K562 (cell line): Measurements from ENCODE around the gene KRTAP10-6. TPM values are rescaled to one million over a fixed set of nuclear protein-coding genes. Genes with fewer than 3 reads are reported as not detected.
A peak's percentile ranks its signal among the peaks of the same experiment; 100 is the strongest.

Experiments
- BCOR ChIP-seq: fragments of 450-650 bp; IDR thresholded peaks from 2 replicates; pipeline ENCODE4 v1.6.1; 2016
- CBFA2T2 ChIP-seq: fragments of 450-650 bp; conservative IDR thresholded peaks from 2 replicates; pipeline ENCODE4 v1.6.1; 2017; ENCODE audit warnings: mild to moderate bottlenecking
- CBX3 ChIP-seq, 2 experiments: IDR thresholded peaks; 1 replicate in 1 of 2; 2 replicates in 1 of 2; pipeline ENCODE4 v1.6.1; 2012; ENCODE audit warnings: inconsistent platforms in 2 of 2, low read length in 2 of 2, borderline replicate concordance in 1 of 2, control low read depth in 1 of 2
- CEBPB ChIP-seq: fragments of 450-650 bp; IDR thresholded peaks from 2 replicates; pipeline ENCODE4 v1.6.1; 2016; ENCODE audit warnings: missing genetic modification characterization, missing compliant biosample characterization
- DIDO1 ChIP-seq: fragments of 450-650 bp; IDR thresholded peaks from 2 replicates; pipeline ENCODE4 v1.6.1; 2016; ENCODE audit warnings: low read depth, missing biosample characterization, missing genetic modification characterization
- EGR1 ChIP-seq: fragments of 450-650 bp; conservative IDR thresholded peaks from 2 replicates; pipeline ENCODE4 v1.6.1; 2017; ENCODE audit warnings: mild to moderate bottlenecking
- EHMT2 ChIP-seq: fragments of 450-650 bp; IDR thresholded peaks from 2 replicates; pipeline ENCODE4 v1.6.1; 2018; ENCODE audit warnings: antibody characterized with exemption
- GABPB1 ChIP-seq: sonication (generic); formaldehyde crosslinking; IDR thresholded peaks from 2 replicates; pipeline ENCODE4 v1.8.0; 2022; ENCODE audit warnings: mild to moderate bottlenecking, missing genetic modification reagents
- JUN ChIP-seq, 2 experiments: sonication (generic) in 1 of 2; formaldehyde crosslinking in 1 of 2; IDR thresholded peaks; 2 replicates each; pipeline versions ENCODE4 v1.6.1 to v1.8.0; 2012 to 2022; ENCODE audit warnings: borderline replicate concordance in 2 of 2, mild to moderate bottlenecking in 2 of 2, improper control_type of control experiment in 1 of 2, low read depth in 1 of 2, low read length in 1 of 2, missing genetic modification reagents in 1 of 2
- KDM1A ChIP-seq, 2 experiments: fragments of 450-650 bp; IDR thresholded peaks; 2 replicates each; pipeline ENCODE4 v1.6.1; 2016; ENCODE audit warnings: mild to moderate bottlenecking in 2 of 2
- KLF1 ChIP-seq: fragments of 450-650 bp; IDR thresholded peaks from 2 replicates; pipeline ENCODE4 v1.6.1; 2016; ENCODE audit warnings: missing genetic modification characterization, missing compliant biosample characterization
- KLF16 ChIP-seq: IDR thresholded peaks from 2 replicates; pipeline ENCODE4 v1.6.1; 2016; ENCODE audit warnings: antibody characterized with exemption
- NFIC ChIP-seq: fragments of 450-650 bp; IDR thresholded peaks from 2 replicates; pipeline ENCODE4 v1.6.1; 2017; ENCODE audit warnings: mild to moderate bottlenecking, inconsistent platforms
- NR0B1 ChIP-seq: fragments of 450-650 bp; IDR thresholded peaks from one replicate; pipeline ENCODE4 v1.6.1; 2018; ENCODE audit warnings: mild to moderate bottlenecking, moderate library complexity; ENCODE audit not compliant: partially characterized antibody
- NRF1 ChIP-seq, 2 experiments: fragments of 450-650 bp; IDR thresholded peaks in 1 of 2; conservative IDR thresholded peaks in 1 of 2; 2 replicates each; pipeline ENCODE4 v1.6.1; 2014; ENCODE audit warnings: mild to moderate bottlenecking in 2 of 2
- PHB ChIP-seq: fragments of 250-450 bp; sonication (Bioruptor Pico); IDR thresholded peaks from 2 replicates; pipeline ENCODE4 v1.5.0; 2021
- PML ChIP-seq: IDR thresholded peaks from 2 replicates; pipeline ENCODE4 v1.6.1; 2012; ENCODE audit warnings: low read length, inconsistent platforms
- POLR2AphosphoS5 ChIP-seq: IDR thresholded peaks from 2 replicates; pipeline ENCODE4 v1.6.1; 2011; ENCODE audit warnings: mild to moderate bottlenecking, low read depth, low read length, moderate library complexity; ENCODE audit not compliant: control insufficient read depth, insufficient read depth
- PRPF4 ChIP-seq: fragments of 200-400 bp; formaldehyde crosslinking; IDR thresholded peaks from one replicate; pipeline ENCODE4 v1.6.1; 2017; ENCODE audit warnings: low read length, low read depth, mild to moderate bottlenecking; ENCODE audit not compliant: insufficient read depth, poor library complexity, severe bottlenecking
- RCOR1 ChIP-seq, 2 experiments: IDR thresholded peaks; 2 replicates each; pipeline ENCODE4 v1.6.1; 2012; ENCODE audit warnings: low read depth in 2 of 2, low read length in 2 of 2, borderline replicate concordance in 1 of 2, improper control_type of control experiment in 1 of 2
- SMAD4 ChIP-seq: fragments of 250-450 bp; sonication (Bioruptor Pico); conservative IDR thresholded peaks from 2 replicates; pipeline ENCODE4 v1.8.0; 2021; ENCODE audit warnings: inconsistent platforms, mild to moderate bottlenecking, moderate library complexity
- ZEB2 ChIP-seq: fragments of 450-650 bp; IDR thresholded peaks from 2 replicates; pipeline ENCODE4 v1.6.1; 2016
- ZMIZ1 ChIP-seq, 2 experiments: fragments of 150-350 bp in 1 of 2; IDR thresholded peaks; 2 replicates each; pipeline ENCODE4 v1.6.1; 2012 to 2016; ENCODE audit warnings: low read depth in 2 of 2, low read length in 2 of 2, mild to moderate bottlenecking in 1 of 2, moderate library complexity in 1 of 2
- ZNF24 ChIP-seq: fragments of 450-650 bp; IDR thresholded peaks from 2 replicates; pipeline ENCODE4 v1.6.1; 2016
- ZNF311 ChIP-seq: fragments of 250-450 bp; sonication (Bioruptor Pico); IDR thresholded peaks from 2 replicates; pipeline ENCODE4 v1.4.0; 2020; ENCODE audit warnings: mild to moderate bottlenecking, moderate library complexity
- polyA plus RNA-seq, 8 experiments: library from polyadenylated mRNA; depleted of rRNA in 4 of 8; stranded (reverse) in 5 of 8; unstranded in 3 of 8; fragments of >200 nt; fragmentation: Nextera tagmentation in 2 of 8; fragmentation: Illumina TruSeq in 1 of 8; extraction: Ambion mirVana in 2 of 8; extraction: Trizol in 1 of 8; gene quantifications; 2 replicates each; pipeline versions ENCODE4 v1.2.1 to v1.2.3, GENCODE V29; 2011 to 2014; ENCODE audit warnings: inconsistent platforms in 1 of 8, missing spikeins in 1 of 8
- total RNA-seq, 7 experiments: library from RNA; depleted of rRNA in 6 of 7; stranded (reverse); fragments of >200 nt in 6 of 7; fragmentation: Illumina TruSeq in 2 of 7; extraction: Trizol in 2 of 7; gene quantifications; 2 replicates each; pipeline versions ENCODE4 v1.2.1 to v1.2.3, GENCODE V29; 2011 to 2021; ENCODE audit warnings: low replicate concordance in 1 of 7

Gene KRTAP10-6
- total and polyA plus RNA-seq, 9 of the 15 experiments (the other 6 are each of a cell fraction or from before 2014, with no cell fraction given), result not detected

DNA sequence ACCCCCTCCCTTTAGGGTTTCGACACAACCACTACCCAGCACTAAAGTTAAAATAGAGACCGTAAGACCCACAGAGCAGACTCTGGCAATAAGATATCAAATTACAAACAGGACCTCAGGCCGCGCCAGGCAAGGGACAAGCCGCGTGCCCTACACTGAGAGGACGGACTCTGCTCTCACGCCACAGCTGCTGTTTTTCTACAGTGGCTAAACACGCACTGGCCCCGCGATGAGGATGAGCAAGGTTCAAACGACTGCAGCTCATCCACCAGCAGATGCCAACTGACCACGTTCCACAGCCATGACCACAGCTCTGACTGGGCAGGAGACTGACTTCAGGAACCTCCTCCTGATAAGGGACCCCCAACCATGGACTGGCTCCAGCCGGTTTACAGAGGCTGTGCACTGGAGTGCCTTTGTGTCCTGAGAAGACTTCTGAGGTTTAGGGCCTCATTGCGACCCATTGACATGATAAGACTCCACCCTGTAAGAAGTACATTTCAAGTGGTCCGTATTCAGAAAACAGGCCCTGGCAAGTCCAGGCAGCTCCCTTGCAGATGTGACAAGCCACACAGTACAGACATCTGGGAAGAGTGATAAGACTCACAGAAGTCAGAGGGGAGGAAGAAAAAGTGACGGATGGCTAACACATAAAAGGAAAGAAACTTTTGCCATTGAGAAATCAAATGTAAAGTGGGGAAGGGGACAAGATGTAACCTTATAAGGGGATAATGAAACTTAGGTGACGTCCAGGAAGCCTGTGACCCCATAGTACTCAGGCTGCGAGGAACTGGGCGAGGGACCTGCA is 1.5 kb upstream of the KRTAP10-6 start (continued):
- TF ChIP-seq ZEB2, result peak; percentile 45; the same call in 1 of the 2 replicates
- no peak for TF ChIP-seq NR0B1
- peak; percentile 83 for TF ChIP-seq EHMT2
- peak; percentile 63 for TF ChIP-seq POLR2AphosphoS5
- no peak for TF ChIP-seq PRPF4
- peak; percentile 72 to 84 for TF ChIP-seq KDM1A (IDR thresholded peaks at IDR 0.05)
- TF ChIP-seq CBX3 (IDR thresholded peaks at IDR 0.05; ENCODE audit: borderline replicate concordance in 1 of 2, low read length in 2 of 2), result 0 out of 3 replicates have a peak, but pooled peaks of 1 of the 2 experiments have one; percentile 41
- peak; percentile 74; the same call in 1 of the 2 replicates for TF ChIP-seq PML
- peak; percentile 83 for TF ChIP-seq NFIC
- no peak for TF ChIP-seq GABPB1
- peak; percentile 60; the same call in 1 of the 2 replicates for TF ChIP-seq DIDO1 (tag)
- 0 out of 2 replicates have a peak, but pooled peaks have one; percentile 34 for TF ChIP-seq ZNF24
- TF ChIP-seq EGR1, result no peak
- TF ChIP-seq PHB (CRISPR knock-in tag), result peak; percentile 44; the same call in 1 of the 2 replicates
- TF ChIP-seq BCOR, result peak; percentile 81
- TF ChIP-seq SMAD4 (CRISPR knock-in tag), result peak; percentile 78
- TF ChIP-seq ZNF311, result no peak
- TF ChIP-seq JUN (IDR thresholded peaks at IDR 0.05; ENCODE audit: borderline replicate concordance, low read depth, low read length), result peak; percentile 26; the same call in 1 of the 2 replicates
- TF ChIP-seq JUN (CRISPR knock-in tag; IDR thresholded peaks at IDR 0.05; ENCODE audit: borderline replicate concordance), result no peak
- TF ChIP-seq CEBPB (tag), result peak; percentile 83
- peak in 1 of 2 experiments; percentile 85; a peak in 2 of 4 replicates for TF ChIP-seq ZMIZ1 (IDR thresholded peaks at IDR 0.05; ENCODE audit: low read depth in 2 of 2, low read length in 2 of 2)
- TF ChIP-seq RCOR1 (IDR thresholded peaks at IDR 0.05; ENCODE audit: borderline replicate concordance in 1 of 2, low read depth in 2 of 2, low read length in 2 of 2), result peak in 1 of 2 experiments; percentile 84; a peak in 2 of 4 replicates
- TF ChIP-seq KLF1 (tag), result no peak; the same call in 1 of the 2 replicates
- peak; percentile 93 for TF ChIP-seq KLF16
- TF ChIP-seq NRF1 (conservative IDR thresholded peaks at IDR 0.05 in 1 of 2, IDR thresholded peaks at IDR 0.05 in 1 of 2), result peak; percentile 38 to 47; a peak in 3 of 4 replicates
- TF ChIP-seq CBFA2T2, result peak; percentile 94
